ENCODE data around the gene CSF3.

GRCh38 chr17:40022961-40023541 is 7.8 kb downstream of the CSF3 start:
- TF ChIP-seq EZH2phosphoT487 (IDR thresholded peaks at IDR 0.05; ENCODE audit: insufficient read depth, low read depth) (no peak), EZH2 (IDR thresholded peaks at IDR 0.05; ENCODE audit: insufficient read depth, poor library complexity, severe bottlenecking) (no peak)
